Glomerular endothelial cell (primary cell): Measurements from ENCODE around the gene CALHM3. TPM values are rescaled to one million over a fixed set of nuclear protein-coding genes. Genes with fewer than 3 reads are reported as not detected.

ENCODE experiments used
- DNase-seq: peaks from one replicate; pipeline ENCODE4 v3.0.0-alpha.2; 2011; ENCODE audit warnings: low read depth, low spot score; ENCODE audit errors: extremely low read depth
- total RNA-seq: library from RNA; depleted of rRNA; stranded (reverse); fragments of >200 nt; gene quantifications from 2 replicates; pipeline ENCODE4 v1.2.3, GENCODE V29; 2015

CALHM3 gene
- total RNA-seq, 1 donor from 2014 or later = not detected

GRCh38 chr10:103451091-103451813 lies 27.8 kb downstream of the CALHM3 start:
- DNase-seq = no peak

DNA sequence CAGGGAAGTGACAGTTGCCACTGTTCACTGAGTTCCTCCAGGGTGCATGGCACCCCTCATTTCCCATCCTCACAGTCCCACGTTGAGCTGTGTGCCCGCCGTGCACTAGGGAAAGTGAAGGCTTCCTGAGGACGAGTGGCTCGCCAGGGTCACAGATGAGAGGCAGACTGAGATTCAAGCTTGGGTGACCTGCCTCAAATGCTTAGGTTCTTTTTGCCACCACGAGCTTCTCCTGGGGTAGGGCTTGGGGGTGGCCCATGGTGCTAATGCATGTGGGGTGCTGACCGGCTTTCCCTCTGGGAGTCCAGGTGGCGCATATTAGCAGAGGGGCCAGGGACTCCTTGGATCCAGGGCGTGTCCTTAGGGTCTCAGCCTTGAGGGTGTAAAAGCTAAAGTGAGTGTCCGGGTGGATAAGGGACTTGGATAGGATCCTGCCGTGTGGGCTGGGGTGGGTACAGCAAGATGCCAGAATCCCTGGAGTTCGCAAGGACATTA lies 28.8 kb downstream of the CALHM3 start:
- no peak for DNase-seq

GRCh38 chr10:103449208-103450144 lies 29.6 kb downstream of the CALHM3 start:
- DNase-seq = no peak

DNA sequence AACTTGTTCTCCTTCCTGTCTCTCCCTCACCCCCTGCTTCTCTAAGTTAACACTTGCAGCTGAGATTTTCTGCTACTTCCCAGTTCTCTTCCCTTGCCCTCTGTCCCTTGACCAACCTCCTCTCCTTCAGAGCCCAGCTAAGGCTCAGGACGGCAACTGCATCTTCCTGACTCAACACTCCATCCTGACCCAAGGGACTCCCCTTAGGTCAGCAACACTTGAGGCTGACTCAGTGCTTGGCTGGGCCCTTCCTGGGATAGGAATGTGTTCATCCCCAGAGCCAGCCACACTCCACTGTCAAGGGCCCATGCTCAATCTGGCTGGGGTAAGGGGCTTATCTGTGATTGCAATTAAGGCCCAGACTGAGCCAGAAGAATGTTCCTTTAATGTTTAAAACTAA lies 30.3 kb downstream of the CALHM3 start:
- DNase-seq = no peak

- DNase-seq = no peak
Observed at GRCh38 chr10:103447187-103447586, 31.9 kb downstream of the CALHM3 start.

GRCh38 chr10:103445767-103446567 lies 33.1 kb downstream of the CALHM3 start:
- peak; percentile 39 for DNase-seq

DNA sequence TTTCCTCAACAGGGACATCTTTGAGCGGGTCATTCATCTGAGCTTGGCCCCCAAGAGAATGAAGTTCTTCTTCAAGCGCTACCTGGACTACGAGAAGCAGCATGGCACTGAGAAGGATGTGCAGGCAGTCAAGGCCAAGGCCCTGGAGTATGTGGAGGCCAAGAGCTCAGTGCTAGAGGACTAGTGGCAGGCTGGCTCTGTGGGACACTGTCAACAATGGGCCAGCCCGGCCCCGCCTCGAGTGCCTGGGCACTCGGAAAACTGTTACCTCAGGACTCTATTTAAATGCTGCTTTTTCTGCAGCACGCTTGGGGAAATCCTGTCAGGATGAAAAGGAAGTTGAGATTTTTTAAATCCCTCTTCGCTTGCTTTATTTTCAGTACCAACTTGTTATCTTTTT lies 33.7 kb downstream of the CALHM3 start:
- DNase-seq = no peak

- no peak for DNase-seq
Observed at GRCh38 chr10:103444478-103444877, 34.6 kb downstream of the CALHM3 start.

DNA sequence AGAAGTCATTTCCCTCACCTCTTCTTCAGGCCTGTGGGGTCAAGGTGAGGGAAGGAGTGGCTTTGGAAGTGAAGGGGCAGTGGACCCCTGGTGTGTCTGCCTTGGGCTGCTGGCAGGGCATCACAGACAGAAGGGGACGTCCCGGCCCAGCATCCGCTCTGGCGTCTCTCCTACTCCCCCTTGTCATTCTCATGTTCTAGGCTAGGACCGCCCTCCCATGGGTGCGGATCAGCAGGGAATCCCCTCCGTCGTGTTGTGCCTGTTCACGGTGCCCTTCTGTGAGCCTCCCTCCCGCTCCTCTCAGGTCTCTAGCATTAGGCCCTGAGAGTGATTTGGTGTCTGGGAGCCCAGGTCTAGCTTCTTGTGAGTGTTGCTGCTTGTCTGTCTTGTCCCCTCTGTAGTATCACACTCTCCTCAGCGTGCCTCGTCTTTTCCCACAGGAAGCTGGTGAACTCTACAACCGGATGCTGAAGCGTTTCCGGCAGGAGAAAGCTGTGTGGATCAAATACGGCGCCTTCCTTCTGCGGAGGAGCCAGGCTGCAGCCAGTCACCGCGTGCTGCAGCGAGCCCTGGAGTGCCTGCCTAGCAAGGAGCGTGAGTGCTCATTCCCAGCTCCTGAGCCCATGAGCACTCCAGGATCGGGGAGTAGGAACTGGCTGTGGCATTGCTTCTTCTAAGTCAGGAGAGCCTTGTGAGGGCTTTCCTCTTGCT lies 35.4 kb downstream of the CALHM3 start:
- DNase-seq = no peak

- no peak for DNase-seq
Observed at GRCh38 chr10:103442031-103442461, 37.0 kb downstream of the CALHM3 start.

DNA sequence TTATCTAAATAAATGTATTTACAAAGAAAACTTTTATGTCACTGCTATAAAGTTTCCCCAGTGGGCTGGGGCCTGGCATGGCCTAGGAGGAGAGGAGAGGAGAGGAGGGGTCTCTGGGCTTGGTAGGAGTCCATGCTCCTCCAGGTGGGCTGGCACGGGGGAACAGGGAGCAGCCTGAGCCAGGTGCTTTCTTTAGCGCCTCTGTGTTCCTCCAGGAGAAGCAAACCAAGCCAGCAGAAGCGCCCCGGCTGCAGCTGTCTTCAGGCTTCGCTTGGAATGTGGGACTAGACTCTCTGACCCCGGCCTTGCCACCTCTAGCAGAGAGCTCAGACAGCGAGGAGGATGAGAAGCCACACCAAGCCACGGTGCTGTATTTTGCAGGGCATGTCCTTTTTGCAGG lies 37.4 kb downstream of the CALHM3 start:
- no peak for DNase-seq

- DNase-seq = no peak
Observed at GRCh38 chr10:103441206-103441605, 37.8 kb downstream of the CALHM3 start.

DNA sequence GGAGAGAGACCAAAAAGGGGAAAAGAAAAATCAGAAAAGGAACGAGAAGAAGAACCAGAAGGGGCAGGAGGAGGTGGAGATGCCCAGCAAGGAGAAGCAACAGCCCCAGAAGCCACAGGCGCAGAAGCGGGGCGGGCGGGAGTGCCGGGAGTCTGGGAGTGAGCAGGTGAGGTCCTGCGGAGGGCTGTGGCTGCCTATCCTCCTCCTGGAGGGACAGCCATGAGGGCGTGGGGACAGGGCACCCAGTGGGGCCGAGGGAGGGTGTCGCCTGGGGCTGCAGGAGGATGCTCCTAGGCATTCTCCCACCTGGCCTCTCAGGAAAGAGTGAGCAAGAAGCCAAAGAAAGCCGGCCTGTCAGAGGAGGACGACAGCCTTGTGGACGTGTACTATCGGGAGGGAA lies 38.6 kb downstream of the CALHM3 start:
- DNase-seq = no peak

GRCh38 chr10:103439776-103440175 lies 39.3 kb downstream of the CALHM3 start:
- DNase-seq = no peak

- no peak for DNase-seq
Observed at GRCh38 chr10:103433858-103434257, 45.2 kb downstream of the CALHM3 start.

DNA sequence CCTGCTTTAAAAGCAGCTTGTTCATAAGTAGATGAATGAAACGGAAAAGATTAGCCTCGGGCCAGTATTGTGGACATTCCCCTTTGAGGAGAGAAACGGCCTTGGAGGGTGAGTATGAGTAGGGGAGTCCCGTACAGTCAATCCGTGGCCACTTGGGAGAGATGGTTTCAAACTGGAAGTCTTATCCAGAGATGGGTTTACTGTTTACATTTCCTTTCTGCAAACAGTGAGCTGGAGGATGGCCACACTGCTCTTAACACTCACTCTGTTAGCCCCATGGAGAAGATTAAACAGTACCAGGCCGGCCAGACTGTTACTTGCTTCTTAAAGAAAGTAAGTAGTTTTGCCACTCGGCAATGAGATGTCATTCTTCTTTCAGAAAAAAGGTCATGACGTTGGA lies 47.1 kb downstream of the CALHM3 start:
- no peak for DNase-seq

- DNase-seq = no peak
Observed at GRCh38 chr10:103429647-103430046, 49.4 kb downstream of the CALHM3 start.

DNA sequence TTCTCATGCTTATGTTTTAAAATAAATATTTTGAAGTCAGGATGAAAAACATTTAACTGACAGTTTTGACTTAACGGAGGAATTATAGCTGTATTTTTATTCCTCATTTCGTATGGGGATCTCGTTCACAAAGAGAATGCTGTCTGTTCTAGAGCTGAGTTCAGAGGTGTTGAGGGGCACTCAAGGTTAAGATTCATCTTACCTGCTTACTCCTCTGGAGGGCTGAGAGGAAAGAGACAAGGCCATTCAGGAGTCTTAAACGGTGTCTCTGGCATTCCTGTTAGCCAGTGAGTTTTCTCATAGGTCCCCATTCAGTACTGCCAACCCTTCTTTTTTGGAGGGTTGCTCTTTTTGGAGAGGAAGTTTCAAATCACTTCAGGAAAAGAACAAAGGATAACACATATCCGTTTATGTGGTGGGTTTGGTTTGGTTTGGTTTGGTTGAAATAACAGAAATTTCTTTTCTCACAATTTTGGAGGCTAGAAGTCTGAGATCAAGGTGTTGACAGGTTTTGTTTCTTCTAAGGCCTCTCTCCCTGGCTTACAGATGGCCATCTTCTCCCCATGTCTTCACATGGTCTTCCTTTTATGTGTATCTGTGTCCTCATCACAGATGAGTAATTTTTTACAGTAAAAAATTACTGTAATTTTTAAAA lies 49.9 kb downstream of the CALHM3 start:
- no peak for DNase-seq

DNA sequence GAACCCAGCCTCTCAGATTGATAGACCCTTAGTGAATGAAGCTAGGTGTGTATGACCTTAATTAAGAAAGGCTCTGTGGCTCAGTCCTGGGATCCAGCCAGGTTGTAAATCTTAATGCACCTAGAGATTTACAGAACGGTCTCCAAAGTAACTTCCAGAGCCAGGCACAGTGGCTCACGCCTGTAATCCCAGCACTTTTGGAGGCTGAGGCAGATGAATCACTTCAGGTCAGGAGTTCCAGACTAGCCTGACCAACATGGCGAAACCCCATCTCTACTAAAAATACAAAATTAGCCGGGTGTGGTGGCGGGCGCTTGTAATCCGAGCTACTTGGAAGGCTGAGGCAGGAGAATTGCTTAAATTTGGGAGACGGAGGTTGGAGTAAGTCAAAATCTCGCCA lies 51.2 kb downstream of the CALHM3 start:
- DNase-seq = no peak

DNA sequence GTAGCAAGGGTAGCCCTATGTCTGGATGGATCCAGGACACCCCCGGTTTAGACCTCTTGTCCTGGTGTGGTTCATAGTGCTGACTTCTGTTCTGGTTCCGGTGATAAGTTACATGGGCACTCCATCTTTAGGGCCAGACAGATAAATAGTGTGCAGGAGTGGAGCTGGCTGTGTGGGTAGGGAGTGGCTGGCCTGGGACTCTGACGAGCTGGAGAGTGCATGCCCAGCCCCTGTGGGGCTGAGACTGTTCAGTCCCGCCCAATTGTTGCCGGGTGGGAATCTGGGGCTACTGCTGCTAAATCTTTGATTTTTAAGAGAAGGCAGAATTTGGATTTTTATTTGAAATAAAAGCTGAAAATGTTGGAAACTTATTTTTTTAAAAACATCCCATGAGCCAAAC lies 55.3 kb downstream of the CALHM3 start:
- DNase-seq = no peak
